Right atrium auricular region (tissue), 2 donors: Measurements from ENCODE around the gene ATP10A. TPM values are rescaled to one million over a fixed set of nuclear protein-coding genes. Genes with fewer than 3 reads are reported as not detected.
A peak's percentile ranks its signal among the peaks of the same experiment; 100 is the strongest.

Source experiments
- DNase-seq: peaks from one replicate; pipeline ENCODE4 v3.0.0-alpha.2; 2019; ENCODE audit warnings: low spot score
- H3K27ac ChIP-seq, 2 donors: fragments of 200-600 bp; sonication (generic); 1 replicate in 1 of 2; 2 replicates in 1 of 2; pipeline ENCODE4 v1.5.1; 2016 to 2019
- H3K27me3 ChIP-seq, 2 donors: fragments of 200-600 bp; sonication (generic); one replicate each; pipeline versions ENCODE4 v1.5.1 to v1.6.0; 2017 to 2019
- H3K36me3 ChIP-seq: fragments of 200-600 bp; sonication (generic); one replicate; pipeline ENCODE4 v1.5.1; 2016
- H3K4me1 ChIP-seq, 2 donors: fragments of 200-600 bp; sonication (generic); one replicate each; pipeline versions ENCODE4 v1.5.1 to v1.6.0; 2017 to 2019
- H3K4me3 ChIP-seq, 2 donors: fragments of 200-600 bp; sonication (generic); 1 replicate in 1 of 2; 2 replicates in 1 of 2; pipeline ENCODE4 v1.5.1; 2017 to 2019; ENCODE audit warnings: mild to moderate bottlenecking in 1 of 2, moderate library complexity in 1 of 2
- H3K9me3 ChIP-seq, 2 donors: fragments of 200-600 bp; sonication (generic); one replicate each; pipeline ENCODE4 v1.5.1; 2019
- CTCF ChIP-seq, 2 donors: fragments of 200-600 bp; sonication (generic); IDR thresholded peaks; one replicate each; pipeline ENCODE4 v1.5.1; 2019; ENCODE audit warnings: antibody characterized with exemption in 2 of 2
- total RNA-seq, 2 donors: library from RNA; depleted of rRNA; stranded (reverse); fragments of >200 nt; gene quantifications; one replicate each; pipeline ENCODE4 v1.1.0, GENCODE V29; 2016

ATP10A gene
- total RNA-seq, 2 donors from 2014 or later = 3.2 to 6.0 TPM

GRCh38 chr15:25712192-25712960 is 150.8 kb downstream of the ATP10A start:
- Histone ChIP-seq H3K27me3 (no peaks in the 10 kb centered on the region), H3K4me3 (no peak overlapping the region), H3K36me3 (no peaks in the 10 kb centered on the region), H3K27ac (no peak overlapping the region), H3K4me1 (no peaks in the 10 kb centered on the region), H3K9me3 (no peaks in the 10 kb centered on the region)
- no peak for TF ChIP-seq CTCF (IDR thresholded peaks at IDR 0.05)
- DNase-seq = no peak

GRCh38 chr15:25711691-25712090 is 151.4 kb downstream of the ATP10A start:
- DNase-seq = no peak
- Histone ChIP-seq H3K4me1 (no peaks in the 10 kb centered on the region), H3K27me3 (no peaks in the 10 kb centered on the region), H3K36me3 (no peaks in the 10 kb centered on the region), H3K9me3 (no peaks in the 10 kb centered on the region), H3K4me3 (no peak overlapping the region), H3K27ac (no peak overlapping the region)
- TF ChIP-seq CTCF (IDR thresholded peaks at IDR 0.05) = no peak

- Histone ChIP-seq H3K36me3 (no peaks in the 10 kb centered on the region), H3K27ac (no peak overlapping the region), H3K27me3 (no peaks in the 10 kb centered on the region), H3K4me3 (no peak overlapping the region), H3K4me1 (no peaks in the 10 kb centered on the region), H3K9me3 (no peaks in the 10 kb centered on the region)
- TF ChIP-seq CTCF (IDR thresholded peaks at IDR 0.05) = no peak
- DNase-seq = no peak
These were observed 152.0 kb downstream of the ATP10A start for GRCh38 chr15:25711164-25711563.

- TF ChIP-seq CTCF (IDR thresholded peaks at IDR 0.05) = peak; percentile 49 to 64
- H3K36me3 ChIP-seq = no peaks in the 10 kb centered on the region
- no peak overlapping the region for H3K4me3 ChIP-seq
- H3K27me3 ChIP-seq = no peaks in the 10 kb centered on the region
- DNase-seq = no peak
- H3K9me3 ChIP-seq = no peaks in the 10 kb centered on the region
- H3K4me1 ChIP-seq = no peaks in the 10 kb centered on the region
- H3K27ac ChIP-seq = no peak overlapping the region
These were observed 152.9 kb downstream of the ATP10A start for GRCh38 chr15:25710184-25710583.

- Histone ChIP-seq H3K9me3 (no peaks in the 10 kb centered on the region), H3K27ac (no peak overlapping the region), H3K4me3 (no peak overlapping the region), H3K27me3 (no peaks in the 10 kb centered on the region), H3K36me3 (no peaks in the 10 kb centered on the region), H3K4me1 (no peaks in the 10 kb centered on the region)
- no peak for TF ChIP-seq CTCF (IDR thresholded peaks at IDR 0.05)
- no peak for DNase-seq
These were observed 153.5 kb downstream of the ATP10A start for GRCh38 chr15:25709437-25710159.
